ENCODE data around the gene SHROOM3.

DNA sequence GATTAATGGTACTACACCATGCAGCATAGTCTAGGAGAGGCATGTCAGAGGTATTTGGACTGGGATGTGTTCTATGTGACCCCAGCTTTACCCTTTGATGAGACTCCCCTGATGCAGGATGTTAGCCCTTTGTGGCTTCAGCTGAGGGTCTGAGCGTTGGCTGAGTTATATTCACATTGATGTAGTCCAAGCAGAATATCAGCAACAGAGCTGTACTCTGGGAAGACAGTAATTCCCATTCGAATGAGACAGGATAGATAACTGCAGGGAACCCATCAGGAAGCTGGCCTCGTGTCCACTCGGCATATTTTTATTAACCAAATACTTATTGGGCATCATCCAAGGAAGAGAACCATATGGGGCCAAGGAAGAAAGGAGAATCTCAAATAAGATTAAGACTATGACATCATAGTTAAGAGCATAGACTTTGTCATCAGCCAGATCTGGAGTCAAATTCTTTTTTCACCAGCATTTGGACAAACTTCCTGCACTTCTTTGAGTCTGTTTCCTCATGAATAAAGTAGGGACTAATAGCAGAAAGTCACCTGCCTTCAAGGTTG is 264.8 kb downstream of the SHROOM3 start:
- no peak for TF ChIP-seq POLR2A (IDR thresholded peaks at IDR 0.05; ENCODE audit: low read depth)
- TF ChIP-seq, protein P1, sequence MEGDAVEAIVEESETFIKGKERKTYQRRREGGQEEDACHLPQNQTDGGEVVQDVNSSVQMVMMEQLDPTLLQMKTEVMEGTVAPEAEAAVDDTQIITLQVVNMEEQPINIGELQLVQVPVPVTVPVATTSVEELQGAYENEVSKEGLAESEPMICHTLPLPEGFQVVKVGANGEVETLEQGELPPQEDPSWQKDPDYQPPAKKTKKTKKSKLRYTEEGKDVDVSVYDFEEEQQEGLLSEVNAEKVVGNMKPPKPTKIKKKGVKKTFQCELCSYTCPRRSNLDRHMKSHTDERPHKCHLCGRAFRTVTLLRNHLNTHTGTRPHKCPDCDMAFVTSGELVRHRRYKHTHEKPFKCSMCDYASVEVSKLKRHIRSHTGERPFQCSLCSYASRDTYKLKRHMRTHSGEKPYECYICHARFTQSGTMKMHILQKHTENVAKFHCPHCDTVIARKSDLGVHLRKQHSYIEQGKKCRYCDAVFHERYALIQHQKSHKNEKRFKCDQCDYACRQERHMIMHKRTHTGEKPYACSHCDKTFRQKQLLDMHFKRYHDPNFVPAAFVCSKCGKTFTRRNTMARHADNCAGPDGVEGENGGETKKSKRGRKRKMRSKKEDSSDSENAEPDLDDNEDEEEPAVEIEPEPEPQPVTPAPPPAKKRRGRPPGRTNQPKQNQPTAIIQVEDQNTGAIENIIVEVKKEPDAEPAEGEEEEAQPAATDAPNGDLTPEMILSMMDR (IDR thresholded peaks at IDR 0.05): no peak
- TF ChIP-seq POLR2AphosphoS5 (IDR thresholded peaks at IDR 0.05): no peak

Measured in esophagus muscularis mucosa (tissue), 3 donors.